ENCODE data around the gene KCNG2.

GRCh38 chr18:79786304-79786703 lies 11.4 kb upstream of the KCNG2 start:
- TF ChIP-seq POLR2AphosphoS5 (IDR thresholded peaks at IDR 0.05; ENCODE audit: low read depth) (no peak), ZNF331 (CRISPR knock-in tag; IDR thresholded peaks at IDR 0.05; ENCODE audit: low read depth) (no peak)

Data from GM23338 (cell line).